Amniotic epithelial cell (primary cell): Measurements from ENCODE around the gene OPN3.

ENCODE experiments used
- DNase-seq: peaks from one replicate; pipeline ENCODE4 v3.0.0-alpha.2; 2010; ENCODE audit warnings: low read depth

OPN3 gene

DNA sequence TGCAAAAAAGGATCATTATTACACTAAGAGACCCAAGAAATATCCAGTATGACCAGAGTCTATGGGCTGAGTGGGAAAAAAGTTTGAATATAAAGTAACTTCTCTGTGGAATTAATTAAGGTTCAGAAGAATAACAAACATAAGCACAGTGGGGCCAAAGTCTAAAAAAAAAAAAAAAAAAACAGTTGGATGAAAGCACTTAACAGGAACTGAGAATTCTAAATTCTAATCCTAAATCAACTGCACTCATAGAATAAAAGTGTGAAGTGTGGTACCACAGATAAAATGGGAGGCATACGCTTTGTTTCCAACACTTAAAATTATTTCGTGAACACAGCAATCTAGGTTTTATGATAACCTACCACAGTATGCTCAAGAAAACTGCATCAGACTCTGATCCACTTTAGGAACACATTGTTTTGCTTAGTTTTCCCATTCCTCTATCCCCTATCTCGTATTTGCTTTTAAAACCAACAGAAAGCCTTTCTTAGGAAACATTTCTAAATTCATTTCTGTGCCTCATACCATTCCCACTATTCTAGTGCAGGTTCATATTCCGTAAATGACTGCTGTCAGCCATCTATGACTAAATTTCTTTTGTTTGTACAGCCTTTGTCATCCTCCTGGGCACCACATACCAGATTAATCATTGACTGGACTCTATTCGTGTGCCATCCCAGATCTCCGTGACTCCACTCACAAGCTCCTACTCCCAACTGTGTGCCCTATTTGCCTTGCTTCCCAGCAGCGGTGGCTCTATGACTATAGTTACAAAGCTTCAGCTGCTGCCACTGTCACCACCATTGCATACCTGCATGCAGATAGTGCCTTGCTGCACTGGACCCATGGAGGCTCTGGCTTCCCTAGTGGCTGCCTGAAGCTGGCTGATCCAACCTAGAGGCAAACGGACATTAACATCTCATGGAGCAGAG is 24.9 kb downstream of the OPN3 start:
- no peak for DNase-seq

GRCh38 chr1:241614572-241614971 is 25.6 kb downstream of the OPN3 start:
- no peak for DNase-seq

GRCh38 chr1:241614144-241614543 is 26.0 kb downstream of the OPN3 start:
- DNase-seq = no peak

- DNase-seq = peak; percentile 90
These were observed 27.4 kb downstream of the OPN3 start for GRCh38 chr1:241612533-241613477.

- DNase-seq = no peak
These were observed 28.4 kb downstream of the OPN3 start for GRCh38 chr1:241611736-241612135.

GRCh38 chr1:241611063-241611462 is 29.1 kb downstream of the OPN3 start:
- DNase-seq = peak; percentile 81

- peak; percentile 82 for DNase-seq
These were observed 29.9 kb downstream of the OPN3 start for GRCh38 chr1:241610056-241610815.

DNA sequence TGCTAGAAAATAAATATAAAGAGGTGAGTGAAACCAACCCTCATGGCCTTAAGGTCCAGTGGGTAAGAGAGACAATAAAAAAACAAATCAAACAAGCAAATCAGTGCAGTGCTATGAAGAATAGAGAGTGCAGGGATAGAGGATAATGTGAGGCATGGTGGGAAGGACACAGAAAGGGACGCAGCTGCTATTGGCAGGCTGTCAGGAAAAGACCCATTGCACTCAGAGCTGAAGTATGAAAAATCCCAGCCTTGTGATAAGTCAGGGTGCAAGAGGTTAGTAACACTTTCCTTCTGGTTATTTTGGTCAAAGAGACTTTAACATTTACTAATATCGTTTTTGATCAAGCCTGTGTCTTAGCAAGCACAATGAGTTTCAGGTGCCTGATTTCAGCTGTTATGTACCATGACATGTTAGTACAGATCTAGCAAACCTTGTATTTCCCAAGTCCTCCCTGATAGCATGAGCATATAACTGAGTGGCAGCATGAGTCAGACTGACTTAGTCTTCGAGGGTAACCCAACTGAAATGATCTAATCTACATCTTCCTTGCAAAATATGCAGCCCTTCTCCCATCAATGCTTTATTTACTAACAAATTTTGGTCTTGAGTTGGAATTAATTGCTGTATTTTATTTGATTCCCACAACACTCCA is 31.7 kb downstream of the OPN3 start:
- DNase-seq = peak; percentile 81

DNA sequence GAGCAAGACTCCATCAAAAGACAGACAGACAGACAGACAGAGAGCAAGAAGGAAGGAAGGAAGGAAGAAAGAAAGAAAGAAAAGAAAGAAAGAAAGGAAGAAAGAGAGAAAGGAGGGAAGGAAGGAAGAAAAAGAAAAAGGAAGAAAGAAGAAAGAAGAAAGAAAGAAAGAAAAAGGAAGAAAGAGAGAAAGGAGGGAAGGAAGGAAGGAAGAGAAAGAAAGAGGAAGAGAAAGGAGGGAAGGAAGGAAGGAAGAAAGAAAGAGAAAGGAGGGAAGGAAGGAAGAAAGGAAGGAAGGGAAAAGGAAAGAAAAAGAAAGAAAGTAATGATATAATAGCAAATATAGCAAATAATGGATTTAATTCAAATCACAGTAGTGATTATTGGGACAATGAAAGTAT is 32.7 kb downstream of the OPN3 start:
- DNase-seq = no peak

- DNase-seq = no peak
These were observed 33.6 kb downstream of the OPN3 start for GRCh38 chr1:241606544-241606943.

GRCh38 chr1:241605146-241605805 is 34.9 kb downstream of the OPN3 start:
- peak; percentile 58 for DNase-seq

GRCh38 chr1:241603731-241604245 is 36.4 kb downstream of the OPN3 start:
- no peak for DNase-seq

DNA sequence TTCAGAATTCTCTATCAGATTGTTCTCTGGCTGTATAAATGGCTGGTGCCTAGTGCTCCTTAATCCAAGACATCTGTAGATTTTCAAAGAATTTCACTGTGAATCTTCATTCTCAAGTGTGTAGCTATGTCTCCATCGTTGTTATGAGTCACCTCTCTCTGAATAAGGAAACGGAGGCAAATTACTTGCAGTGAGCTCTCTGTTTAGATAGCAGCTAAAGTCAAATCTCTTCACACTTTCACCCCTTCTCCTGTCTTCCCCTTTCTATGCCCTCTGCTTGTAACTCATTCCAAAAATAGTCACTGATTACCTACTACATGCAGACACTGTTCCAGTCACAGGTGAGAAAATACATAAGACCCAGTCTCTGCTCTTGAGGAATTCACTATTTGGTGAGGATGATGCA is 39.7 kb downstream of the OPN3 start:
- peak; percentile 85 for DNase-seq

GRCh38 chr1:241598249-241598648 is 41.9 kb downstream of the OPN3 start:
- no peak for DNase-seq

DNA sequence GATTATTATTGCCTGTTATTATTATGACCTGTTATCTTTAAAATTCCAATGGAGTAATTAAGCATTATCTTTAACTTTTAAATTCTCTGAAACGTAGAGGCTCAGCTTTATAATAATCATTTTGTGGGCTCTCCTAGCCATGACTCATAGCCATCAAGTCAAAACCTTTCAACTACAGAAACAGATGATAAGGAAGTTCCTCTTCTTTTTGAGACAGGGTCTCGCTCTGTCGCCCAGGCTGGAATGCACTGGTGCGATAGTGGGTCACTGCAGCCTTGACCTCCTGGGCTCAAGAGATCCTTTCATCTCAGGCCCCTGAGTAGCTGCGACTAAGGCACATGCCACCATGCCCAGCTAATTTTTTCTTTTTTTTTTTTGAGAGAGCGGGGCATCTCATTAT is 43.5 kb downstream of the OPN3 start:
- no peak for DNase-seq

- DNase-seq = no peak
These were observed 47.0 kb downstream of the OPN3 start for GRCh38 chr1:241593186-241593585.

- DNase-seq = peak; percentile 59
These were observed 47.8 kb downstream of the OPN3 start for GRCh38 chr1:241592273-241592958.

GRCh38 chr1:241591736-241592135 is 48.4 kb downstream of the OPN3 start:
- no peak for DNase-seq

DNA sequence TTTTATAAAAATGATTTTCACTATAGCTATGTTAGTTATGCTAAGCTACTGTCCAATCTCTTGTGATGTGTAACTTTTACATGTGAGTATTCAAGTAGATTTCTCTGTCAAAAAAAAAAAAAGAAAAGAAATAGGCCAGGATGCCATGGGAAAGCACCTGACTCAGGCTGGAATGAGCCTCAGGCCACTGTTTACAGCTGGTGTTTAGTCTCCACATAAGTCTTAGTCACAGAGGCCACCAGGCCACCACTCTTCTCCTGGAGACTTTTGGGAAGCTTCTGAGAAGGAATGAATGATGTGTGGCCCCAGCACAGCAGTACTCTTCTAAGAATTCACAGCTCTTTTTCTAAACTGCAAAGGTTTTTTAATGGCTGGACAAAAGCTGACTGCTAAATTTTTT is 48.9 kb downstream of the OPN3 start:
- peak; percentile 34 for DNase-seq

DNA sequence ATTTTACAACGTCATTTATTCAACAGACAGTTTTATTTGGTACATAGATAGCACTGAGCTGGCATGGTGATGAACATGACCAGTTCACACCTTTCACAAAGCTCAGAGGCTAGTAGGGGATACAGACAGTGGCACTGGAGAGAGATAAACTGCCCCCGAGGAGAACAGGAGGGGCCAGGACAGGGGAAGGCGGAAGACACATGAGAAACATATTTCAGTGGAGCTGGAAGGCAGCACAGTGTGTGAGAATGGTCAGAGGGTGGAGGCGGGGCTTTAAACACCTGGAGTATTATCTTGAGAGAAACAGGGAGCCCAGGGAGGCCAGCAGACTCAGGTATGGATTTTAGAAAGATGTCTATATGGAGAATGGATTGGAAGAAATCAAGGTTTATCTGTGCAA is 49.5 kb downstream of the OPN3 start:
- no peak for DNase-seq
